ENCODE results near the gene GNAL. TPM values are rescaled to one million over a fixed set of nuclear protein-coding genes. Genes with fewer than 3 reads are reported as not detected.

Gene GNAL
- total and polyA plus RNA-seq, 2 of the 4 experiments (the other 2 are of a cell fraction): 0.15 to 0.36 TPM

- Histone ChIP-seq H3K56ac (ENCODE audit: extremely low read depth, insufficient read depth, low read length) (no peak overlapping the region), H3K27me3 (ENCODE audit: control insufficient read depth, insufficient read depth, low read length) (no peaks in the 10 kb centered on the region), H4K20me1 (ENCODE audit: insufficient read depth, low read length) (no peaks in the 10 kb centered on the region), H4K8ac (ENCODE audit: low read depth in 2 of 2, low read length in 2 of 2) (no peak overlapping the region), H2BK120ac (ENCODE audit: low read depth, low read length) (no peak overlapping the region), H3K36me3 (ENCODE audit: control insufficient read depth, insufficient read depth, low read length) (no peaks in the 10 kb centered on the region), H3K4ac (ENCODE audit: low read depth, low read length) (no peak overlapping the region), H2AK9ac (replicated peaks; ENCODE audit: low read depth, low read length, poor library complexity) (no peak overlapping the region), H2AK5ac (ENCODE audit: low read depth, low read length) (no peak overlapping the region), H4K91ac (ENCODE audit: insufficient read depth, low read depth, low read length) (no peak overlapping the region), H3K4me1 (ENCODE audit: control insufficient read depth, insufficient read depth, low read length) (no peaks in the 10 kb centered on the region), H2BK5ac (ENCODE audit: low read depth, low read length, poor library complexity, severe bottlenecking) (no peak overlapping the region), H3K79me1 (ENCODE audit: low read depth in 1 of 2, low read length in 2 of 2) (no peaks in the 10 kb centered on the region), H3K9me3 (ENCODE audit: control insufficient read depth, insufficient read depth, low read length) (no peaks in the 10 kb centered on the region), H3K4me2 (ENCODE audit: low read depth, low read length) (no peak overlapping the region), H3K23ac (ENCODE audit: low read depth, low read length) (no peak overlapping the region), H3K14ac (replicated peaks; ENCODE audit: low read depth, low read length) (no peak overlapping the region), H3K27ac (ENCODE audit: insufficient read depth, low read length) (no peak overlapping the region), H2BK20ac (ENCODE audit: low read depth, low read length) (no peak overlapping the region), H2AFZ (replicated peaks; ENCODE audit: low read length, poor library complexity) (no peak overlapping the region), H3K9ac (ENCODE audit: low read depth, low read length) (no peak overlapping the region), H4K5ac (ENCODE audit: low read depth, low read length) (no peak overlapping the region), H2BK15ac (ENCODE audit: low read depth, low read length) (no peak overlapping the region), H3K18ac (ENCODE audit: low read depth, low read length) (no peak overlapping the region), H3K4me3 (ENCODE audit: insufficient read depth, low read depth, low read length) (no peak overlapping the region), H3K9me1 (ENCODE audit: insufficient read depth, low read length) (no peaks in the 10 kb centered on the region)
- POLR2A ChIA-PET (ENCODE audit: unreplicated experiment): no interaction called here
- WGBS, 2 experiments (ENCODE audit: extremely low coverage in 2 of 2, insufficient read length in 1 of 2): no CpG with 5 or more reads among the region's 4 CpGs
- TF ChIP-seq MAFK (IDR thresholded peaks at IDR 0.05; ENCODE audit: low read depth, low read length) (0 out of 2 replicates have a peak, but pooled peaks have one; percentile 15), MXI1 (IDR thresholded peaks at IDR 0.05; ENCODE audit: borderline replicate concordance, low read depth, low read length) (no peak), RCOR1 (IDR thresholded peaks at IDR 0.05; ENCODE audit: insufficient replicate concordance, low read length) (no peak), BHLHE40 (IDR thresholded peaks at IDR 0.05; ENCODE audit: low read depth, low read length) (no peak)
- no TSS peak for BruUV-seq (replicated peaks)
- in situ Hi-C loops (cut with MboI; ENCODE audit: low sequenced_read_pairs): no loop called here
- intact Hi-C loops (cut with micrococcal nuclease): loop anchor here (5.0 kb wide), 1 partner anchor 48 kb away; no protein-coding TSS in a partner anchor
- dilution Hi-C loops (cut with HindIII; ENCODE audit: low sequenced_read_pairs, unreplicated experiment): no loop called here
- CTCF ChIA-PET: no interaction called here
- ATAC-seq (ENCODE audit: low read depth): no peak
- DNase-seq: no peak
These were observed 141.5 kb downstream of the GNAL start for GRCh38 chr18:11830585-11830984.
